ENCODE results near the gene SCOC. TPM values are rescaled to one million over a fixed set of nuclear protein-coding genes. Genes with fewer than 3 reads are reported as not detected.

SCOC gene
- total RNA-seq, 4 donors from 2014 or later, result 30.7 to 77.1 (median 47.2) TPM

- TF ChIP-seq CTCF (IDR thresholded peaks at IDR 0.05; ENCODE audit: low read depth), result no peak
Observed at GRCh38 chr4:140426610-140427105, 53.2 kb downstream of the SCOC start.

GRCh38 chr4:140427106-140427918 lies 53.9 kb downstream of the SCOC start, which contains the start of gene CLGN:
Gene CLGN, minus strand, starts transcription at chr4:140427648. Its CDS starts 14,570 bp downstream, at chr4:140413078.
- TF ChIP-seq CTCF (IDR thresholded peaks at IDR 0.05; ENCODE audit: low read depth), result no peak

GRCh38 chr4:140427919-140428471 lies 54.5 kb downstream of the SCOC start:
- TF ChIP-seq CTCF (IDR thresholded peaks at IDR 0.05; ENCODE audit: low read depth), result no peak

Other genes with a start within 250 kb of the SCOC start
- gene MAML3, start 219.5 kb upstream of the SCOC start, total RNA-seq, result 10 to 100 TPM in 2 of 4 donors, 1 to 10 TPM in 2; 3.5 to 11.1 (median 9.1) TPM
- under 1 TPM in 1 of 4 donors, not detected in 3; 0.22 TPM for gene CLGN, start 54.0 kb downstream of the SCOC start, total RNA-seq
- gene MGAT4D, start 124.6 kb downstream of the SCOC start, total RNA-seq, result not detected
- 10 to 100 TPM; 17.0 to 26.6 (median 22.6) TPM for gene ELMOD2, start 150.5 kb downstream of the SCOC start, total RNA-seq
- gene UCP1, start 195.3 kb downstream of the SCOC start, total RNA-seq, result not detected

Data from subcutaneous adipose tissue (tissue), 4 donors.